Astrocyte of the spinal cord (primary cell): ENCODE results near the gene SPAG9.

Experiments
- DNase-seq: peaks from one replicate; pipeline ENCODE4 v3.0.0; 2011; ENCODE audit warnings: low read depth, low spot score
- H3K4me3 ChIP-seq: 2 replicates; pipeline ENCODE4 v1.5.1; 2011; ENCODE audit warnings: low read depth, mild to moderate bottlenecking, low read length, moderate library complexity
- CTCF ChIP-seq: IDR thresholded peaks from 2 replicates; pipeline ENCODE4 v1.5.1; 2012; ENCODE audit warnings: low read depth, mild to moderate bottlenecking, low read length, inconsistent platforms
- in situ Hi-C: cut with HindIII; loops from 2 replicates; pipeline ENCODE4 v1.10.0; 2017; ENCODE audit warnings: low sequenced_read_pairs

SPAG9 gene

GRCh38 chr17:51029568-51030463, 90.9 kb downstream of the SPAG9 start:
- no peak overlapping the region for H3K4me3 ChIP-seq
- TF ChIP-seq CTCF = no peak
- in situ Hi-C loops = no loop called here
- peak; percentile 65 for DNase-seq

- in situ Hi-C loops = no loop called here
- no peak overlapping the region for H3K4me3 ChIP-seq
- TF ChIP-seq CTCF = no peak
- no peak for DNase-seq
Observed at GRCh38 chr17:51029142-51029541, 91.5 kb downstream of the SPAG9 start.

- in situ Hi-C loops = no loop called here
- H3K4me3 ChIP-seq = no peak overlapping the region
- DNase-seq = no peak
- TF ChIP-seq CTCF = no peak
Observed at GRCh38 chr17:51028176-51028863, 92.3 kb downstream of the SPAG9 start.

GRCh38 chr17:51018541-51018940, 102.1 kb downstream of the SPAG9 start:
- no peak overlapping the region for H3K4me3 ChIP-seq
- no peak for TF ChIP-seq CTCF
- in situ Hi-C loops = no loop called here
- DNase-seq = no peak

- in situ Hi-C loops = no loop called here
- no peak overlapping the region for H3K4me3 ChIP-seq
- no peak for DNase-seq
- no peak for TF ChIP-seq CTCF
Observed at GRCh38 chr17:51017270-51017669, 103.4 kb downstream of the SPAG9 start.

- TF ChIP-seq CTCF = no peak
Observed at GRCh38 chr17:51016099-51016498, 104.6 kb downstream of the SPAG9 start.

More at GRCh38 chr17:51016099-51016498, 104.6 kb downstream of the SPAG9 start:
- no peak for DNase-seq
- in situ Hi-C loops = no loop called here
- H3K4me3 ChIP-seq = no peak overlapping the region
